ENCODE data around the gene HAL. TPM values are rescaled to one million over a fixed set of nuclear protein-coding genes. Genes with fewer than 3 reads are reported as not detected.
"Not testable (repeated sequence)": the region's sequence is repeated elsewhere in the genome, so short reads cannot be mapped to it uniquely, and the experiment has no call there.

The HAL gene
- polyA plus RNA-seq, 1 donor = 3.6 TPM

GRCh38 chr12:95975491-95975890 is 20.7 kb downstream of the HAL start:
- WGBS (ENCODE audit: insufficient coverage, low lambda C conversion rate) = no CpG with 5 or more reads among the region's 4 CpGs
- Histone ChIP-seq H3K36me3 (ENCODE audit: control insufficient read depth, insufficient read depth, low read length) (no peaks in the 10 kb centered on the region), H3K4me1 (ENCODE audit: control insufficient read depth, insufficient read depth, low read length) (peaks cover 16% of the 10 kb centered on the region), H3K27ac (ENCODE audit: low read length) (no peak overlapping the region), H3K9me3 (ENCODE audit: control insufficient read depth, low read depth, low read length) (no peaks in the 10 kb centered on the region), H3K27me3 (ENCODE audit: control insufficient read depth, insufficient read depth, low read length) (no peaks in the 10 kb centered on the region), H3K4me3 (ENCODE audit: low read length) (no peak overlapping the region)
- DNase-seq = no peak

- Histone ChIP-seq H3K4me3 (ENCODE audit: low read length) (no peak overlapping the region), H3K9me3 (ENCODE audit: control insufficient read depth, low read depth, low read length) (no peaks in the 10 kb centered on the region), H3K4me1 (ENCODE audit: control insufficient read depth, insufficient read depth, low read length) (peaks cover 12% of the 10 kb centered on the region), H3K27me3 (ENCODE audit: control insufficient read depth, insufficient read depth, low read length) (no peaks in the 10 kb centered on the region), H3K36me3 (ENCODE audit: control insufficient read depth, insufficient read depth, low read length) (no peaks in the 10 kb centered on the region), H3K27ac (ENCODE audit: low read length) (peak overlapping the region; percentile 76)
- DNase-seq = peak in 1 of 2 donors; percentile 53
- WGBS (ENCODE audit: insufficient coverage, low lambda C conversion rate) = no CpG with 5 or more reads among the region's 2 CpGs
Measured at GRCh38 chr12:95974358-95974757, 21.8 kb downstream of the HAL start.

- peak; percentile 61 to 86 for DNase-seq
- H3K4me3 ChIP-seq (ENCODE audit: low read length) = no peak overlapping the region
- peak overlapping the region; percentile 76 for H3K27ac ChIP-seq (ENCODE audit: low read length)
- no peaks in the 10 kb centered on the region for H3K27me3 ChIP-seq (ENCODE audit: control insufficient read depth, insufficient read depth, low read length)
- no CpG with 5 or more reads among the region's 4 CpGs for WGBS (ENCODE audit: insufficient coverage, low lambda C conversion rate)
- H3K9me3 ChIP-seq (ENCODE audit: control insufficient read depth, low read depth, low read length) = no peaks in the 10 kb centered on the region
- H3K4me1 ChIP-seq (ENCODE audit: control insufficient read depth, insufficient read depth, low read length) = peaks cover 12% of the 10 kb centered on the region
- H3K36me3 ChIP-seq (ENCODE audit: control insufficient read depth, insufficient read depth, low read length) = no peaks in the 10 kb centered on the region
Measured at GRCh38 chr12:95972832-95973456, 23.2 kb downstream of the HAL start.

- no peaks in the 10 kb centered on the region for H3K9me3 ChIP-seq (ENCODE audit: control insufficient read depth, low read depth, low read length)
- no peak for DNase-seq
- no peak overlapping the region for H3K4me3 ChIP-seq (ENCODE audit: low read length)
- 100% methylated on average over 1 of the region's 7 CpGs for WGBS (ENCODE audit: insufficient coverage, low lambda C conversion rate)
- H3K4me1 ChIP-seq (ENCODE audit: control insufficient read depth, insufficient read depth, low read length) = peaks cover 12% of the 10 kb centered on the region
- no peaks in the 10 kb centered on the region for H3K27me3 ChIP-seq (ENCODE audit: control insufficient read depth, insufficient read depth, low read length)
- H3K36me3 ChIP-seq (ENCODE audit: control insufficient read depth, insufficient read depth, low read length) = no peaks in the 10 kb centered on the region
- no peak overlapping the region for H3K27ac ChIP-seq (ENCODE audit: low read length)
Measured at GRCh38 chr12:95970905-95971304, 25.2 kb downstream of the HAL start.

GRCh38 chr12:95969116-95969515 is 27.0 kb downstream of the HAL start:
- no CpG with 5 or more reads among the region's 28 CpGs for WGBS (ENCODE audit: insufficient coverage, low lambda C conversion rate)
- not testable (repeated sequence) for DNase-seq; H3K4me1 ChIP-seq (ENCODE audit: control insufficient read depth, insufficient read depth, low read length); H3K27ac ChIP-seq (ENCODE audit: low read length); H3K36me3 ChIP-seq (ENCODE audit: control insufficient read depth, insufficient read depth, low read length); H3K9me3 ChIP-seq (ENCODE audit: control insufficient read depth, low read depth, low read length); H3K4me3 ChIP-seq (ENCODE audit: low read length); H3K27me3 ChIP-seq (ENCODE audit: control insufficient read depth, insufficient read depth, low read length)

GRCh38 chr12:95967301-95967700 is 28.8 kb downstream of the HAL start:
- Histone ChIP-seq H3K4me1 (ENCODE audit: control insufficient read depth, insufficient read depth, low read length) (peaks cover 6% of the 10 kb centered on the region), H3K9me3 (ENCODE audit: control insufficient read depth, low read depth, low read length) (no peaks in the 10 kb centered on the region), H3K27ac (ENCODE audit: low read length) (no peak overlapping the region), H3K36me3 (ENCODE audit: control insufficient read depth, insufficient read depth, low read length) (no peaks in the 10 kb centered on the region), H3K4me3 (ENCODE audit: low read length) (no peak overlapping the region), H3K27me3 (ENCODE audit: control insufficient read depth, insufficient read depth, low read length) (no peaks in the 10 kb centered on the region)
- no peak for DNase-seq
- WGBS (ENCODE audit: insufficient coverage, low lambda C conversion rate) = no CpG with 5 or more reads among the region's 2 CpGs

GRCh38 chr12:95966287-95966870 is 29.8 kb downstream of the HAL start:
- no peak for DNase-seq
- Histone ChIP-seq H3K27ac (ENCODE audit: low read length) (no peak overlapping the region), H3K27me3 (ENCODE audit: control insufficient read depth, insufficient read depth, low read length) (no peaks in the 10 kb centered on the region), H3K36me3 (ENCODE audit: control insufficient read depth, insufficient read depth, low read length) (no peaks in the 10 kb centered on the region), H3K9me3 (ENCODE audit: control insufficient read depth, low read depth, low read length) (no peaks in the 10 kb centered on the region), H3K4me3 (ENCODE audit: low read length) (no peak overlapping the region), H3K4me1 (ENCODE audit: control insufficient read depth, insufficient read depth, low read length) (peaks cover 4% of the 10 kb centered on the region)
- WGBS (ENCODE audit: insufficient coverage, low lambda C conversion rate) = 50% methylated on average over 1 of the region's 7 CpGs

GRCh38 chr12:95963096-95963495 is 33.0 kb downstream of the HAL start:
- H3K4me1 ChIP-seq (ENCODE audit: control insufficient read depth, insufficient read depth, low read length) = peaks cover 4% of the 10 kb centered on the region
- WGBS (ENCODE audit: insufficient coverage, low lambda C conversion rate) = no CpG with 5 or more reads among the region's 2 CpGs
- H3K27me3 ChIP-seq (ENCODE audit: control insufficient read depth, insufficient read depth, low read length) = no peaks in the 10 kb centered on the region
- DNase-seq = no peak
- no peaks in the 10 kb centered on the region for H3K36me3 ChIP-seq (ENCODE audit: control insufficient read depth, insufficient read depth, low read length)
- H3K4me3 ChIP-seq (ENCODE audit: low read length) = no peak overlapping the region
- no peaks in the 10 kb centered on the region for H3K9me3 ChIP-seq (ENCODE audit: control insufficient read depth, low read depth, low read length)
- H3K27ac ChIP-seq (ENCODE audit: low read length) = no peak overlapping the region

- Histone ChIP-seq H3K4me1 (ENCODE audit: control insufficient read depth, insufficient read depth, low read length) (peaks cover 4% of the 10 kb centered on the region), H3K36me3 (ENCODE audit: control insufficient read depth, insufficient read depth, low read length) (no peaks in the 10 kb centered on the region), H3K27ac (ENCODE audit: low read length) (no peak overlapping the region), H3K9me3 (ENCODE audit: control insufficient read depth, low read depth, low read length) (no peaks in the 10 kb centered on the region), H3K4me3 (ENCODE audit: low read length) (no peak overlapping the region), H3K27me3 (ENCODE audit: control insufficient read depth, insufficient read depth, low read length) (no peaks in the 10 kb centered on the region)
- no peak for DNase-seq
- WGBS (ENCODE audit: insufficient coverage, low lambda C conversion rate) = no CpG with 5 or more reads among the region's 7 CpGs
Measured at GRCh38 chr12:95962222-95962621, 33.9 kb downstream of the HAL start.

- Histone ChIP-seq H3K4me1 (ENCODE audit: control insufficient read depth, insufficient read depth, low read length) (peaks cover 4% of the 10 kb centered on the region), H3K9me3 (ENCODE audit: control insufficient read depth, low read depth, low read length) (no peaks in the 10 kb centered on the region), H3K27me3 (ENCODE audit: control insufficient read depth, insufficient read depth, low read length) (no peaks in the 10 kb centered on the region), H3K4me3 (ENCODE audit: low read length) (no peak overlapping the region), H3K27ac (ENCODE audit: low read length) (no peak overlapping the region), H3K36me3 (ENCODE audit: control insufficient read depth, insufficient read depth, low read length) (no peaks in the 10 kb centered on the region)
- WGBS (ENCODE audit: insufficient coverage, low lambda C conversion rate) = no CpG with 5 or more reads among the region's 5 CpGs
- no peak for DNase-seq
Measured at GRCh38 chr12:95960241-95960640, 35.9 kb downstream of the HAL start.

GRCh38 chr12:95959107-95959506 is 37.0 kb downstream of the HAL start:
- no peak overlapping the region for H3K27ac ChIP-seq (ENCODE audit: low read length)
- H3K4me3 ChIP-seq (ENCODE audit: low read length) = no peak overlapping the region
- H3K4me1 ChIP-seq (ENCODE audit: control insufficient read depth, insufficient read depth, low read length) = peaks cover 3% of the 10 kb centered on the region
- DNase-seq = no peak
- no CpG with 5 or more reads among the region's 1 CpG for WGBS (ENCODE audit: insufficient coverage, low lambda C conversion rate)
- H3K27me3 ChIP-seq (ENCODE audit: control insufficient read depth, insufficient read depth, low read length) = no peaks in the 10 kb centered on the region
- H3K9me3 ChIP-seq (ENCODE audit: control insufficient read depth, low read depth, low read length) = no peaks in the 10 kb centered on the region
- no peaks in the 10 kb centered on the region for H3K36me3 ChIP-seq (ENCODE audit: control insufficient read depth, insufficient read depth, low read length)
